Naive thymus-derived CD4-positive, alpha-beta T cell (primary cell): Measurements from ENCODE around the gene EGFLAM. TPM values are rescaled to one million over a fixed set of nuclear protein-coding genes. Genes with fewer than 3 reads are reported as not detected.

Source experiments
- ATAC-seq: fragments of 150-1000 bp; cut with Tn5 transposase; 2 replicates; pipeline ENCODE4 v1.10.0; 2021; ENCODE audit warnings: mild to moderate bottlenecking, moderate library complexity
- CTCF ChIA-PET: fragments of 350-600 bp; sonication (Branson Sonifier 250); formaldehyde crosslinking; loops from one replicate; lab custom pipeline; 2021; ENCODE audit warnings: antibody characterized with exemption; lab: Charles Lee
- POLR2A ChIA-PET: fragments of 350-600 bp; sonication (Branson Sonifier 250); formaldehyde crosslinking; loops from one replicate; lab custom pipeline; 2021; ENCODE audit warnings: antibody characterized with exemption, inconsistent platforms; lab: Charles Lee
- DNase-seq, 9 donors: peaks; one replicate each; pipeline versions ENCODE4 v3.0.0 to v3.0.0-alpha.2; 2020 to 2022; ENCODE audit warnings: mixed read lengths in 1 of 9
- H3K27ac ChIP-seq: one replicate; pipeline ENCODE4 v1.7.0; 2013; ENCODE audit warnings: mild to moderate bottlenecking, low read depth, low read length, moderate library complexity
- H3K27me3 ChIP-seq, 2 donors: one replicate each; pipeline ENCODE4 v1.7.0; 2013; ENCODE audit warnings: low read length in 2 of 2, mild to moderate bottlenecking in 2 of 2, moderate library complexity in 2 of 2; ENCODE audit not compliant: control insufficient read depth in 2 of 2, insufficient read depth in 2 of 2
- H3K36me3 ChIP-seq, 3 experiments: 1 replicate in 2 of 3; 2 replicates in 1 of 3; pipeline ENCODE4 v1.7.0; 2013; ENCODE audit warnings: low read length in 3 of 3, mild to moderate bottlenecking in 3 of 3, moderate library complexity in 1 of 3; ENCODE audit not compliant: insufficient read depth in 3 of 3, control insufficient read depth in 2 of 3
- H3K4me1 ChIP-seq, 2 donors: one replicate each; pipeline ENCODE4 v1.7.0; 2013; ENCODE audit warnings: low read length in 2 of 2, mild to moderate bottlenecking in 2 of 2, moderate library complexity in 1 of 2; ENCODE audit not compliant: control insufficient read depth in 2 of 2, insufficient read depth in 2 of 2
- H3K4me3 ChIP-seq: 2 replicates; pipeline ENCODE4 v1.7.0; 2013; ENCODE audit warnings: mild to moderate bottlenecking, low read length
- H3K9me3 ChIP-seq, 3 experiments: 1 replicate in 2 of 3; 2 replicates in 1 of 3; pipeline ENCODE4 v1.7.0; 2013; ENCODE audit warnings: low read length in 3 of 3; ENCODE audit not compliant: control insufficient read depth in 2 of 3
- H3K27ac Mint-ChIP-seq, 9 donors: one replicate each; pipeline ENCODE4 v1.8.0; 2020 to 2022; ENCODE audit warnings: mixed read lengths in 9 of 9, mild to moderate bottlenecking in 8 of 9, moderate library complexity in 5 of 9, inconsistent platforms in 2 of 9
- H3K27me3 Mint-ChIP-seq, 5 donors: one replicate each; pipeline ENCODE4 v1.8.0; 2021 to 2022; ENCODE audit warnings: mixed read lengths in 5 of 5, mild to moderate bottlenecking in 1 of 5
- H3K36me3 Mint-ChIP-seq, 5 donors: one replicate each; pipeline ENCODE4 v1.8.0; 2020 to 2022; ENCODE audit warnings: mixed read lengths in 5 of 5, mild to moderate bottlenecking in 3 of 5, inconsistent platforms in 1 of 5
- H3K4me1 Mint-ChIP-seq, 7 donors: one replicate each; pipeline ENCODE4 v1.8.0; 2020 to 2022; ENCODE audit warnings: mixed read lengths in 7 of 7, mild to moderate bottlenecking in 3 of 7, inconsistent platforms in 1 of 7
- H3K4me3 Mint-ChIP-seq, 10 donors: one replicate each; pipeline ENCODE4 v1.8.0; 2020 to 2022; ENCODE audit warnings: mild to moderate bottlenecking in 10 of 10, mixed read lengths in 10 of 10, moderate library complexity in 6 of 10, inconsistent platforms in 2 of 10
- H3K9me3 Mint-ChIP-seq, 11 donors: one replicate each; pipeline ENCODE4 v1.8.0; 2020 to 2022; ENCODE audit warnings: mixed read lengths in 11 of 11, mild to moderate bottlenecking in 4 of 11, inconsistent platforms in 1 of 11, moderate library complexity in 1 of 11
- intact Hi-C, 2 donors: fragments of 100-400 bp; cut with micrococcal nuclease; formaldehyde crosslinking; loops; one replicate each; pipeline ENCODE4 v1.15.1; 2023
- polyA plus RNA-seq, 2 donors: library from polyadenylated mRNA; unstranded; fragments of 300-500 nt; fragmentation: Illumina TruSeq; gene quantifications; one replicate each; pipeline ENCODE4 v1.2.3, GENCODE V29; 2021
- total RNA-seq, 6 experiments: library from RNA in 5 of 6; stranded (reverse) in 5 of 6; gene quantifications; 1 replicate in 5 of 6; 2 replicates in 1 of 6; pipeline ENCODE4 v1.2.3 and lab custom pipeline; 2021 to 2026

Gene EGFLAM
- total and polyA plus RNA-seq, 7 experiments from 2014 or later, result not detected

DNA sequence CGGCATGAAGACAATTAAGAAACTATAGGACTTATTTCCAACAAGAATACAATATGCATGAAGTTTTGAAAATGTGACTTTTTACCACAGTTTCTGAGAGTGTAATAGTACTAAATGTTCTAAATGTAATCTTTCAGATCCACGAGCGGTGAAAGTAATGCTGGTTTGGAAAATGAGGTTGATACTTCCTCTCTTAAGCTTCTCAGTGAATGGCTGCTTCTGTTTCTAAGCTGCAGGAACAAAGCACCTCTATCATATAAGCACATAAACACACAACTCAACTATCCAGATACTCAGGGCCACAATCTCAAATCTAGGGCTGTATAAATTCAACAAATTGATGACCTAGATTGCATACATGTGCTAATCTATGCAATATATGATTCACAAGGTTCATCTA, 219.8 kb downstream of the EGFLAM start:
- ATAC-seq (no peak), DNase-seq (no peak)
- H3K4me3 ChIP-seq, result no peak overlapping the region
- Mint-ChIP-seq H3K27ac (no peak overlapping the region), H3K9me3 (no peaks in the 10 kb centered on the region), H3K4me3 (no peak overlapping the region), H3K4me1 (no peaks in the 10 kb centered on the region), H3K36me3 (no peaks in the 10 kb centered on the region), H3K27me3 (peaks cover 36 to 59% (median 47%) of the 10 kb centered on the region in 5 donors)
- ChIA-PET CTCF (no interaction called here), POLR2A (interaction anchor here (0.6 kb wide), 1 partner anchor 64 kb away, joined by 3 read pairs; no protein-coding TSS in a partner anchor)
- H3K36me3 ChIP-seq, result no peaks in the 10 kb centered on the region
- no peaks in the 10 kb centered on the region for H3K4me1 ChIP-seq
- intact Hi-C loops, result no loop called here
- H3K27me3 ChIP-seq, result no peaks in the 10 kb centered on the region
- H3K9me3 ChIP-seq, result no peaks in the 10 kb centered on the region
- H3K27ac ChIP-seq, result no peak overlapping the region

DNA sequence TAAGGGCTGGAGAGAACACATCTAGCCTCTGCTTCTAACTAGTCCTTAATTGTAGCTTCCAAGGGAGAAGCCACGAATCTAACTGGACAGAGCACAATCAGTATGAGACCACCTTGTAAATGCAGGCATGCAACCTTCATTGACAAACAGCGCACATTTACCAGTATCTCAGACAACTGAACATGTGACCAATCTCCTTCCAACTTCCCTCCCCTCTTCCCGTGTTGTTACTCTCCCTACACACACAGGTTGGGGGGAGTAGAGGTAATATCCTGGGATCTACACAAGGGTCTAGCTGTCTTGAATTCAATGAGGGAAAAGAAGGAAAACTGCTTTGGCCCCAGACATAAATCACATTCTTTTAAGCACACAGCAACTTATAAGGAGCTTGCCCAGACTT, 220.5 kb downstream of the EGFLAM start:
- intact Hi-C loops, result no loop called here
- CTCF ChIA-PET, result no interaction called here
- DNase-seq, result no peak
- POLR2A ChIA-PET, result no interaction called here
- no peaks in the 10 kb centered on the region for H3K4me1 ChIP-seq
- H3K27ac ChIP-seq, result no peak overlapping the region
- no peaks in the 10 kb centered on the region for H3K36me3 ChIP-seq
- Mint-ChIP-seq H3K4me1 (no peaks in the 10 kb centered on the region), H3K36me3 (no peaks in the 10 kb centered on the region), H3K4me3 (no peak overlapping the region), H3K27me3 (peaks cover 35 to 57% (median 46%) of the 10 kb centered on the region in 5 donors), H3K27ac (no peak overlapping the region), H3K9me3 (no peaks in the 10 kb centered on the region)
- no peaks in the 10 kb centered on the region for H3K27me3 ChIP-seq
- no peaks in the 10 kb centered on the region for H3K9me3 ChIP-seq
- ATAC-seq, result no peak
- H3K4me3 ChIP-seq, result no peak overlapping the region

DNA sequence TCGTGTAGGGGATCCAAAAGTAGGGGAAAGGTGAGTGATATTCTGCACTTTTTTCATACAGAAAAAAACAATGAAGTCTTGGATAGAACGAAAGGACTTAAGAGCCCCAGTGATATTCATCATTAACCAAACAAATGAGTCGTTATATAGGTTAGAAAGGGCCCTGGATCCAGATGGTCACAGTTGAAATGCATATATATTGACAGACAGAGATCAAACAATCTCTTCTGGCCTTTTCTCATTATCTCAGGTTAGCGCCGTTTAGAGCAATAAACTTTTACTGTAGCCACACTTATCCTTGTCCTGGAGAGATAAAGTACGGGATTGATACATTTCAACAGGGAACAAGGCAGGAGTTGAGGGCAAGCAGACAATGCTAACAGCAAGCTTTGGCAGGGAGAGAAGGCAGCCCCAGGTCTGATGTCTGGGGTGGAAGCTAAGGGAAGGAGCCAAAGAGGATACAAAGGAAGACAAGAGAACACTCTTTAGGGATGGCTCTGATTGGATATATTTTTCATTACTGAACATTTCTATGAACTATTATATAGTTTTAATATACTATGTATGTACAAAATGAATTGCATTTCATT, 221.1 kb downstream of the EGFLAM start:
- intact Hi-C loops, result no loop called here
- no peaks in the 10 kb centered on the region for H3K27me3 ChIP-seq
- no peaks in the 10 kb centered on the region for H3K36me3 ChIP-seq
- H3K36me3 Mint-ChIP-seq, result no peaks in the 10 kb centered on the region
- H3K27ac ChIP-seq, result no peak overlapping the region
- H3K27ac Mint-ChIP-seq, result no peak overlapping the region
- no peaks in the 10 kb centered on the region for H3K4me1 Mint-ChIP-seq
- POLR2A ChIA-PET, result interaction anchor here (0.6 kb wide), 1 partner anchor 9 kb away, joined by 3 read pairs; no protein-coding TSS in a partner anchor
- no peaks in the 10 kb centered on the region for H3K9me3 ChIP-seq
- H3K4me3 Mint-ChIP-seq, result no peak overlapping the region
- no peak overlapping the region for H3K4me3 ChIP-seq
- CTCF ChIA-PET, result no interaction called here
- no peaks in the 10 kb centered on the region for H3K9me3 Mint-ChIP-seq
- DNase-seq (no peak), ATAC-seq (no peak)
- no peaks in the 10 kb centered on the region for H3K4me1 ChIP-seq
- H3K27me3 Mint-ChIP-seq, result peaks cover 39 to 59% (median 48%) of the 10 kb centered on the region in 5 donors

DNA sequence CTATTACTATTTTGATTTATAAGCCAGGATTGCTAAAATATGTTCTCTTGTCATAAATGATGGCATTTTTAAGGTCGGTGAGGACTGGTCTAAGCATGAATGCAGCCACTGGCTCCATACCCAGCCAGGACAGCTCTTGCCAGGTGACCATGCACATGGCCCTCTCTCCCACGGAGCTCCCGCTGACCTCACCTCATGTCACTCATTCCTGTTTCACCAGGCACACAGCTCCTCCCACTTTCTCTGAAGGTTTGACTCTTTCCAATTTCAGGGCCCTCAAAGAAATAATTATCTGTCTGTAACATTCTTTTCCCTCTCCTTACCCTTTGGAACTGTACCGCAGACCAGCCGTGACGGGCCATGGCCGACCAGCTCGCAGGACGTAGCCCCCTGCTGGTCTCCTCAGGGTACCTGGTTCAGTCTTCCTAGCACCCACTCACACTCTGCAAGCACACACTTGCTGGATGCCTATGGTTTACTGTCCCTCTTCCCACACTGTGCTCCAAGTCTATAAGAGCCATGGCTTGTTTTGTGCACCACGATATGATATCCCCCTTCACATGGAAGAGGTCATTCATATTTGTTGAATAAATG, 225.5 kb downstream of the EGFLAM start:
- H3K27me3 Mint-ChIP-seq, result peaks cover 28 to 53% (median 43%) of the 10 kb centered on the region in 5 donors
- DNase-seq, result no peak
- peaks cover 2 to 4% of the 10 kb centered on the region in 2 donors for H3K27me3 ChIP-seq
- no peaks in the 10 kb centered on the region for H3K4me1 ChIP-seq
- no peak overlapping the region for H3K27ac Mint-ChIP-seq
- POLR2A ChIA-PET, result no interaction called here
- H3K4me3 Mint-ChIP-seq, result no peak overlapping the region
- H3K9me3 Mint-ChIP-seq, result no peaks in the 10 kb centered on the region
- H3K4me3 ChIP-seq, result no peak overlapping the region
- no peaks in the 10 kb centered on the region for H3K36me3 Mint-ChIP-seq
- CTCF ChIA-PET, result no interaction called here
- intact Hi-C loops, result no loop called here
- H3K36me3 ChIP-seq, result no peaks in the 10 kb centered on the region
- ATAC-seq, result no peak
- no peaks in the 10 kb centered on the region for H3K9me3 ChIP-seq
- no peaks in the 10 kb centered on the region for H3K4me1 Mint-ChIP-seq
- H3K27ac ChIP-seq, result no peak overlapping the region

DNA sequence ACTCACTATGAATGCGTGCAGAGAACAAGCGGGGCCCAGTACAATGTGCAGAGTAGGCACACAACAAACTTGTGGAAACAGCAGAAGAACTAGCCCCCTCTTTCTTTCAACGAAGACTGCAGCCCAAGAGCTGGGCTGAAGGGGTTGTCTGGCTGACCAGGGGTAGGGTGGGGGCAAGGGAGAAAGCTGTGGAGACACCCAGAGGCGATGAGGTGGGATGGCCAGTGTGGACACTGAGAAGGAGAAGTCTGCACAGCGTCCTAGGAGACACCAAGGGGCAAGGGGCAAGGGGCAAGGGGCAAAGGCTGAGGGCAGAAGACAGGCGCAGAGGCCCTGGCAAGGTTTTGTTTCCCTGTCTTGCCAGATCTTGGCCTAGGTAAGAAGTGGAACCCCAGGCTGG, 235.8 kb downstream of the EGFLAM start:
- no peak overlapping the region for H3K4me3 ChIP-seq
- ChIA-PET POLR2A (interaction anchor here (0.6 kb wide), 1 partner anchor 738 kb away, joined by 3 read pairs; no protein-coding TSS in a partner anchor), CTCF (no interaction called here)
- no peak for DNase-seq
- Mint-ChIP-seq H3K36me3 (no peaks in the 10 kb centered on the region), H3K27me3 (peaks cover 14 to 34% (median 20%) of the 10 kb centered on the region in 5 donors), H3K4me1 (no peaks in the 10 kb centered on the region), H3K27ac (no peak overlapping the region), H3K9me3 (peaks cover 0 to 2% (median 0%) of the 10 kb centered on the region in 11 donors), H3K4me3 (no peak overlapping the region)
- intact Hi-C loops, result no loop called here
- H3K9me3 ChIP-seq, result no peaks in the 10 kb centered on the region
- H3K36me3 ChIP-seq, result no peaks in the 10 kb centered on the region
- ATAC-seq, result no peak
- no peaks in the 10 kb centered on the region for H3K27me3 ChIP-seq
- H3K4me1 ChIP-seq, result no peaks in the 10 kb centered on the region
- H3K27ac ChIP-seq, result no peak overlapping the region

DNA sequence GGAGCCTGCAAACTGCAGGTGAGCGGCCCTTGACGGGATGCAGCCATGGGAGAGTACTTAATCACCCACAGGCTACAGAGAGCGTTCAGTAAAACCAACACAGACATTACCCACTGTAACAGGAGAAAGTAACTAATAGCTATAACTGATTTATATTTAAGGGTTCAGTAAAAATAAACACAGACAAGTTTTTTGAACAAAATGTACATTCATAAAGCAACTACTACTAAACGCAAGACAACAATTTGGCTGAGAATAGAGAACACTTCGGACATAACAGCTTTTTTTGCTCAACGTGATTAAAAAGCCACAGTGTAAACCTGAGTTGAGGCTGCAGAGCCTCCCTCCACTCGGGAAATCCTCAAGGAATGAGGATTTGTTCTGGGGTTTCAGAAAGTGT, 236.4 kb downstream of the EGFLAM start:
- POLR2A ChIA-PET, result interaction anchor here (0.6 kb wide), 1 partner anchor 737 kb away, joined by 3 read pairs; no protein-coding TSS in a partner anchor
- H3K27ac Mint-ChIP-seq, result no peak overlapping the region
- ATAC-seq, result no peak
- H3K36me3 ChIP-seq, result no peaks in the 10 kb centered on the region
- no peak overlapping the region for H3K4me3 ChIP-seq
- CTCF ChIA-PET, result no interaction called here
- peaks cover 0 to 2% (median 0%) of the 10 kb centered on the region in 11 donors for H3K9me3 Mint-ChIP-seq
- no peak overlapping the region for H3K27ac ChIP-seq
- no peaks in the 10 kb centered on the region for H3K9me3 ChIP-seq
- no peaks in the 10 kb centered on the region for H3K4me1 Mint-ChIP-seq
- H3K4me3 Mint-ChIP-seq, result no peak overlapping the region
- H3K4me1 ChIP-seq, result no peaks in the 10 kb centered on the region
- peaks cover 16 to 36% (median 20%) of the 10 kb centered on the region in 5 donors for H3K27me3 Mint-ChIP-seq
- no peak for DNase-seq
- intact Hi-C loops, result no loop called here
- no peaks in the 10 kb centered on the region for H3K27me3 ChIP-seq
- no peaks in the 10 kb centered on the region for H3K36me3 Mint-ChIP-seq

DNA sequence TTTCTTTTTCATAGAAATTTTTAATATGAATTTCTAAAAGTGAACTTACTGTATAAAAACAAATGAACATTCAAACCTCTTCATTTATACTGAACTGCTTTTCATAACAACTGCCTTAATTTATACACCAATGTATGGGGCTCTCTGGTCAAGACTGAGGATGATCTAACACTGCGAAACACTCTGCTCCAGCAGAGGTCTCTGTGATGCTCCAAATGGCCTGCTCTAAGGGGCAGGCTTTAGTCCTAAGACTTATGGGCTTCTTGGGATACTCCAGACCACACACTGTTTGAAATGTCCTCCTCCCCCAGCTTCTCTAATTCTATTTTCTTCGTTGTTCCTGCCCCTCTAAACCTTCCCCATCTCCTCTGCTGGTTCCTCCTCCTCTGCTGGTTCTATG, 239.6 kb downstream of the EGFLAM start:
- POLR2A ChIA-PET, result no interaction called here
- no peak overlapping the region for H3K4me3 ChIP-seq
- no peaks in the 10 kb centered on the region for H3K36me3 ChIP-seq
- no peaks in the 10 kb centered on the region for H3K4me1 ChIP-seq
- Mint-ChIP-seq H3K36me3 (no peaks in the 10 kb centered on the region), H3K4me1 (no peaks in the 10 kb centered on the region), H3K27me3 (peaks cover 7 to 26% (median 13%) of the 10 kb centered on the region in 5 donors), H3K27ac (no peak overlapping the region), H3K4me3 (no peak overlapping the region), H3K9me3 (peaks cover 0 to 2% (median 0%) of the 10 kb centered on the region in 11 donors)
- intact Hi-C loops, result no loop called here
- CTCF ChIA-PET, result no interaction called here
- H3K9me3 ChIP-seq, result no peaks in the 10 kb centered on the region
- no peaks in the 10 kb centered on the region for H3K27me3 ChIP-seq
- no peak overlapping the region for H3K27ac ChIP-seq
- no peak for ATAC-seq
- DNase-seq, result no peak
